GM12892 (cell line): ENCODE measurements around the gene THOC2.
A peak's percentile ranks its signal among the peaks of the same experiment; 100 is the strongest.
"Not testable (repeated sequence)": the region's sequence is repeated elsewhere in the genome, so short reads cannot be mapped to it uniquely, and the experiment has no call there.

ENCODE experiments used
- DNase-seq: peaks from one replicate; pipeline ENCODE4 v3.0.0; 2011; ENCODE audit not compliant: insufficient read length
- FAIRE-seq: peaks from 2 replicates; lab custom pipeline; 2011; peaks lifted over from hg19 to GRCh38; lab: Jason Lieb, UNC
- POLR2A ChIP-seq: IDR thresholded peaks from 2 replicates; pipeline ENCODE4 v1.6.1; 2011; ENCODE audit warnings: low read depth, low read length, control low read depth
- POLR2AphosphoS5 ChIP-seq: IDR thresholded peaks from 2 replicates; pipeline ENCODE4 v1.6.1; 2011; ENCODE audit warnings: low read depth, low read length, control low read depth
- TAF1 ChIP-seq: IDR thresholded peaks from 2 replicates; pipeline ENCODE4 v1.6.1; 2011; ENCODE audit warnings: low read depth, mild to moderate bottlenecking, control low read depth, low read length, borderline replicate concordance

The THOC2 gene

DNA sequence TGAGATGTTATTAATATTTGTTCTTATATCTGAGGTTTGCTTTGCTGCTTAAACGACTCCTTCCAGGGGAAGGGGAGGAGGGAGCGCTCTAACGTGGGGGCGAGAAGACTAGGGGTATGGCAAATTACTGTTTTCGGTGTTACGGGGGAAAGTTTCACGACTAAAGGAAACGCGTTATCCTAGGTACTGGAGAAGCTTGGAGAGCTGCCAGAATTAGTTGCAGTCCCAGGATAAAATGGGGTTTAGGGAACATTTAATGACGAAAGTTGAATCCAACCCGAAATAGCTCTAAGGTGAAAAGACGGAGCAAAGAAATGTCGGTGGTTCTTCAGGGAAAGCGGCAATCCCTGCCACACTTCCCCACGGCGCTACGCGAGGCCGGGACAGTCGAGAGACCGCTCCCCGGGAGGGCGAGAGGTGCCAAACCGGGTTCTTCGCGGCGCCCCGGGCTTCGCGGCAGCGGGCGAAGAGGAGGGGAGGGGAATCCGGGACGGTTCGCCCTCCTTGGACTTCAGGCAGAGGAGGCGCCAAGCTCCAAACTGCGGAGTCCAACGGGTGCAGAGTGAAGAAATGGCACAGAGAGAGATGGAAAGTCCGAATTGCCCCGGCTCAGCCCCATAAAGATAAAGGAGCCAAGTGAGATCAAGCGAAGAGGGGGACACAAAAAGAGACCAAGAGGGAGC, 724 bp downstream of the THOC2 start:
- no peak for DNase-seq
- FAIRE-seq = no peak
- TF ChIP-seq POLR2A (no peak), TAF1 (no peak), POLR2AphosphoS5 (no peak)

DNA sequence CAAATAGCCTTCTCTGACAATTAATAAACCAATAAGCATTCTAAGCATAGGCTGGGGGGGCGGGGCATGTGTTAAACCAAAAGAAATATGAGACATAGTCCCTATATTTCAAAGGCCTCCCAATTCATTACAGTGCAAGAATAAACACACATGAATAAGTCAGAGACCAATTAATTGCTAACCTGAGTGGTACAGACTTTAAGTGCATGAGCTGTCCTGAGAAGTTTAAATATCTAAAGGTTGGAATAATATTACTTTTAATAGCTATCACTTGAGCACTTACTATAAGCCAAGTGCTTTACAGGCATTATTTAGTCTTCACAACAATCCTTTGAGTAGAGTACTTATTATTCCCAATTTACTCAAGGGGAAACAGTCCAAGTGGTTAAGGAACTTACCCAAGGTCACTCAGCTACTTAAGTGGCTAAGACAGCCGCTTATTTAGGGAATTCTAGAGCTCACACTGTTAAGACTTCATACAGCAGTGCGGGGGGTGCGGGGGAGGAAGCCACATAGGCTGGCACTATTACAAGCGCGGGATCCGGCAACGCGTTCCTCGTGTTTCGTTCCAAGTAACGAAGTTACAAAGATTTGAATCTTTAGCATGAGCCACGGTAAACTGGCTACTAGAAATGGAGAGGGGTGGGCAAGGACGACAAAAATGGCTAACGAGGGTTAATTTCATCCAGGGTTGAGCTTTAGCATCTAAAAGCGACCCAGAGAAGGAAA, 1.4 kb downstream of the THOC2 start:
- peak; percentile 50 for FAIRE-seq
- DNase-seq = no peak
- TF ChIP-seq TAF1 = no peak
- TF ChIP-seq POLR2AphosphoS5 = no peak
- TF ChIP-seq POLR2A = no peak

DNA sequence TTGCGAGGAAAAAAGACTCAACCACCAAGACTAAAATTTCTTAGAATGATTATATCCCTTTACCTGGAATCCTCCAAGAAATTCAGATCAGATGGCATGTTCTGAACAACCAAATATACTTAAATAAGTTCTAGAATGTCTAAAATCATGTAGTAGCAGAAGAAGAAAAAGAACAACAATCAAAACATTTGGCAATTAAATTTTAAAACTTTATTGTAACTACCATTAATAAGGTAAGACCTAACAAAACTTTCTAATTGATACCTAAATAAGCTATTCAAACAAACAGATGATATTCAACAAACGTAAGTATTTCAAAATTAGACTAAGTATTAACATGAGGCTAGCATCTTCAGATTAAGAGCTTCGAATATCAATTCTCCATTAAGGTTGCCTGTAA, 4.3 kb downstream of the THOC2 start:
- TF ChIP-seq TAF1 (no peak), POLR2AphosphoS5 (no peak), POLR2A (no peak)
- DNase-seq (no peak), FAIRE-seq (no peak)

DNA sequence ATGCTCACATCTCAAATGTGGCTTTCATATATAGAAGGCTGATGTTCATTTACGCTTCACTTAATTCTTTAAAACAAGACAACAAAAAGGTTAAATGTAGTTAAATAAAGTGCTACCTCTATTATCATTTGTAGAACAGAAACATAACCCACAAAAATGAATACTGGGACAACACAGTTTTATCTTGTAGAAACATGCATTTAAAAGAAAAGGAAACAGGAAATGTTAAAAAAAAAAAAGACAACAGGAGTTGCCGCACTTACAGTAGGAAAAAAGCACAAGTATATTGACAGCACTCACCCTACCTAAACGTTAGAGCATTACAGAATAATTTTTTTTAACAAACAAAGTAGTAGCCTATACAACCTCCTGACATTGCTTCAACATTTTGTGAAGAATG, 4.8 kb downstream of the THOC2 start:
- DNase-seq (no peak), FAIRE-seq (no peak)
- no peak for TF ChIP-seq POLR2A
- TF ChIP-seq POLR2AphosphoS5 = no peak
- TF ChIP-seq TAF1 = no peak

DNA sequence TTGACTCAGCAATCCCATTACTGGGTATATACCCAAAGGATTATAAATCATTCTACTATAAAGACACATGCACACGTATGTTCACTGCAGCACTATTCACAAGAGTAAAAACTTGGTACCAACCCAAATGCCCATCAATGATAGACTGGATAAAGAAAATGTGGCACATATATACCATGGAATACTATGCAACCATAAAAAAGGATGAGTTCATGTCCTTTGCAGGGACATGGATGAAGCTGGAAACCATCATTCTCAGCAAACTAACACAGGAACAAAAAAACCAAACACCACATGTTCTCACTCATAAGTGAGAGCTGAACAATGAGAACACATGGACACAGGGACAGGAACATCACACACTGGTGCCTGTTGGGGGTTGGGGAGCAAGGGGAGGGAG, 10.7 kb downstream of the THOC2 start:
- DNase-seq, FAIRE-seq: not testable (repeated sequence)

DNA sequence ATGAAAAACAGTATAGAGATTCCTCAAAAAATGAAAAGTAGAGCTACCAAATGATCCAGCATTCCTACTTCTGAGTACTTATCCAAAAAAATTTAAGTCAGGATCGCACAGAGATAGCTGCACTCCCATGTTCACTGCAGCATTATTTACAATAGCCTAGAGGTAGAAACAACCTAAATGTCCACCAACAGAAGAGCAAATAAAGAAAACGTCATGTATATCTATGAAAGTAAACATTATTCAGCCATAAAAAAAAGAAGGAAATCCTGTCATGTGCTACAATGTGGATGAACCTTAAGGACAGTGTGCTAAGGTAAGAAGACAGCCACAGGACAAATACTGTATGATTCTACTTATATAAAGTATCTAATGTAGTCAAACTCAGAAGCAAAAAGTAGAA, 12.4 kb downstream of the THOC2 start:
- DNase-seq = no peak
- FAIRE-seq = no peak
- no peak for TF ChIP-seq POLR2AphosphoS5
- no peak for TF ChIP-seq POLR2A
- no peak for TF ChIP-seq TAF1

DNA sequence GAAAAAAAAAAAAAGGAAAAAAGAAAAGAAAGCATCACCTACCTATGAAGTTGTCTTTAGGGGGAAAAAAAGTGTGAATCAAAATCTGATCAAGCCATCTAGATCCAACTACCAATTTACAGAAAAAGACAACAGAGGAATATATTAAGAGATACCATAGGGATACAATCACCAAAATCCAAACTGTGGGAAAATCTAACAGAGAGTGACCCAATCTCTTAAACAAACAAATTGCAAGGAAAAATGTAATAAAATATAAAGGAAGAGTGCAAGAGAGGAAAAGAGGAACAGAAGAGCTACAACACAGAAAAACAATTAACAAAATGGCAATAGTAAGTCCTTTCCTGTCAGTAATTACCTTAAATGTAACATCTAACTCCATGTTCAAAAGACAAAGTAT, 19.0 kb downstream of the THOC2 start:
- no peak for TF ChIP-seq POLR2AphosphoS5
- no peak for DNase-seq
- peak; percentile 24 for FAIRE-seq

DNA sequence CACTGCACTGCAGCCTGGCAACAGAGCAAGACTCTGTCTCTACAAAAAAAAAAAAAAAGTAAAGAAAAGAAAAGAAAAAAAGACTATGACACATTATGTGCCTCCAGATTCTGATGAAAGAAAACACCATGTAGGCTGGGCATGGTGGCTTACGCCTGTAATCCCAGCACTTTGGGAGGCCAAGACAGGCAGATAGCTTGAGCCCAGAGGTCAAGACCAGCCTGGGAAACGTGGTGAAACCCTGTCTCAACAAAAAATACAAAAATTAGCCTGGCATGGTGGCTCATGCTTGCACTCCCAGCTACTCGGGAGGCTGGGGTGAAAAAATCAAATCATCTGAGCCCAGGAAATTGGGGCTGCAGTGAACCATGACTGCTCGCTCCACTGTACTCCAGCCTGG, 19.4 kb downstream of the THOC2 start:
- DNase-seq (no peak), FAIRE-seq (no peak)
- no peak for TF ChIP-seq TAF1
- TF ChIP-seq POLR2AphosphoS5 = no peak
- TF ChIP-seq POLR2A = no peak

DNA sequence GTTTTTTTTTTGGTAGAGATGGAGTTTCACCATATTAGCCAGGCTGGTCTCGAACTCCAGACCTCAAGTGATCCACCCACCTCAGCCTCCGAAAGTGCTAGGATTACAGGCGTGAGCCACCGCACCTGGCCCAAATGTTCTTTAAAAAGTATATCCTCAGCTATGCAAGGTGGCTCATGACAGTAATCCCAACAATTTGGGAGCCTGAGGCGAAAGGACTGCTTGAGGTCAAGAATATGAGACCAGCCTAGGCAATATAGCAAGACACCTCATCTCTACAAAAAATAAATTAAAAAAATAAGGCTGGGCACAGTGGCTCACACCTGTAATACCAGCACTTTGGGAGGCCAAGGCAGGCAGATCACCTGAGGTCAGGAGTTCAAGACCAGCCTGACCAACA, 21.7 kb downstream of the THOC2 start:
- FAIRE-seq, DNase-seq: not testable (repeated sequence)

DNA sequence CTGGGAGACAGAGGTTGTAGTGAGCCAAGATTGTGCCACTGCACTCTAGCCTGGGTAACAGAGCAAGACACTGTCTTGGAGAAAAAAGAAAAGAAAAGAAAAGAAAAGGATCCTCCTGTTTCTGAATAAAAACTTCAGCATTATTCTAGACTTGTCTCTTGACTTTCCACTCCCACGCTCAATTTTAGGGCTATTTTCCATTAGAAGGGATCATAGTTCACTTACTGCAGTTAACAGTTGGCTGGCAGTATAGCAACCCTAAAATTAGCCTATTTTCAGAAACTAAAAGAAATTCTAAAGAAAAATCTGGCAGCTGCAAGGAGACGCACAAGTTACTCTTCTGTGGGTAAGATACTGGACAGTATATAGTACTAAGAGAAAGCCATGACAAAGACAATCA, 28.1 kb downstream of the THOC2 start:
- no peak for DNase-seq
- no peak for FAIRE-seq
- TF ChIP-seq POLR2A (no peak), TAF1 (no peak), POLR2AphosphoS5 (no peak)

DNA sequence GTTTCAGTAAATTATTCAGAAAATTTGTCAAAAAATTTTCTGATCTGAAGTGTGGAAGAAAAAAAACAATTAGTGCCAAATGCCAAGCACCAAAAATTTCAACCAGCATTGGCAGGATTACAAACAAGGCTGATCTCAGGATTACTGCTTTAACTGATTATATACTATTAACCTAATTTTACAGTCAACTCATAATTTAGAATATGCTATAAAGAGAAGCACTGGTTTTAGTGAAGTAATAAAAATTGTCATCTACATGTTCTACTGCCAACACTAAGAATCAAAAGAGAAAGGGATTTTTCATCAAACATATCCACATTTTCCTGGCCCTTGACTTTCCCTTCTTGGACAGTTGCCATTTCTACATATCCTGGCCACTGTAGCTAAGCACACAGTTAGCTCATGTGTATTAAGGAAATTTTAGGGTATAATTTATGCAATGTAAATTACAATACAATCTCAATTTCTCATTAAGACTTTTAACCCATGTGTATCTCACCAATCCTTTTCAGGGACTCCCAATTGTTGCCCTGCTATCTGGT, 33.8 kb downstream of the THOC2 start:
- no peak for DNase-seq
- no peak for FAIRE-seq
- TF ChIP-seq POLR2AphosphoS5 = no peak
- TF ChIP-seq POLR2A = no peak
- no peak for TF ChIP-seq TAF1

DNA sequence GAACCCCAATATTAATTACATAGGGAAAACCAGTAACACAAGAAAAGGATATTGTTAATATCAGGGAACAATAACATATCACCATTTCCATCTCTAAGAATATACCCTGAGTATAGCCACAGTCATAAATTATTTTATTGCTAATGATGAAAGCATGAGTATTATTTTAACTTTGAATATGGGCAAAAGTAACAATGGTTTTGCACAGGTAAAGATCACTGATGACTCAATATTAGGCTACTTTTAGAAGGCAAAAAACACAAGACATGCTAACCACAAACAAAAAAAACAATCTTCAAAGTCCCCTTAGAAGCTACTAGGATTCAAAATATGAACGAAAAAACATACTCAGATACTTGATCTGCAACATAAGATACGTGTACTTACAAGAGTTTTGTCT, 36.5 kb downstream of the THOC2 start:
- DNase-seq (no peak), FAIRE-seq (no peak)
- TF ChIP-seq POLR2A (no peak), TAF1 (no peak), POLR2AphosphoS5 (no peak)
